T-helper 1 cell treated with Interleukin-12 subunit alpha and Interleukin-12 subunit beta and Interleukin-4 antibody, amounts not matched to agents 30 ng/mL and 1 ng/mL, for 36 hours (primary cell): ENCODE results near the gene PSMG2. TPM values are rescaled to one million over a fixed set of nuclear protein-coding genes. Genes with fewer than 3 reads are reported as not detected.
"Not testable (repeated sequence)": the region's sequence is repeated elsewhere in the genome, so short reads cannot be mapped to it uniquely, and the experiment has no call there.

Source experiments
- intact Hi-C: fragments of 100-400 bp; cut with micrococcal nuclease; formaldehyde crosslinking; loops from one replicate; pipeline ENCODE4 v1.15.1; 2024
- total RNA-seq: library from RNA; stranded (reverse); gene quantifications from 2 replicates; pipeline ENCODE4 v1.2.3, GENCODE V29; 2022

Gene PSMG2
- total RNA-seq, 1 donor from 2014 or later: 107 TPM

GRCh38 chr18:12758566-12758965, 55.7 kb downstream of the PSMG2 start:
- intact Hi-C loops: not testable (repeated sequence)

- intact Hi-C loops: no loop called here
Measured at GRCh38 chr18:12765126-12765525, 62.3 kb downstream of the PSMG2 start.

GRCh38 chr18:12765586-12765985, 62.7 kb downstream of the PSMG2 start:
- intact Hi-C loops: no loop called here

GRCh38 chr18:12766986-12767433, 64.2 kb downstream of the PSMG2 start:
- intact Hi-C loops: no loop called here

- intact Hi-C loops: no loop called here
Measured at GRCh38 chr18:12767580-12768155, 64.8 kb downstream of the PSMG2 start.

- intact Hi-C loops: no loop called here
Measured at GRCh38 chr18:12768625-12769024, 65.8 kb downstream of the PSMG2 start.

GRCh38 chr18:12769136-12769535, 66.3 kb downstream of the PSMG2 start:
- intact Hi-C loops: no loop called here

GRCh38 chr18:12769644-12770440, 67.0 kb downstream of the PSMG2 start:
- intact Hi-C loops: no loop called here

- intact Hi-C loops: no loop called here
Measured at GRCh38 chr18:12770469-12771219, 67.8 kb downstream of the PSMG2 start.

- intact Hi-C loops: no loop called here
Measured at GRCh38 chr18:12772111-12772510, 69.3 kb downstream of the PSMG2 start.

GRCh38 chr18:12773369-12773768, 70.5 kb downstream of the PSMG2 start:
- intact Hi-C loops: no loop called here

GRCh38 chr18:12774982-12775381, 72.1 kb downstream of the PSMG2 start:
- intact Hi-C loops: loop anchor here (1.0 to 5.0 kb wide), 5 partner anchors 64 to 173 kb away; partner anchors contain the start of genes CEP76, PSMG2, PTPN2 and SEH1L

Other genes with a start within 250 kb of the PSMG2 start
- 4.7 and 4.8 TPM in 2 replicates for gene SPIRE1, start 44.9 kb upstream of the PSMG2 start, total RNA-seq
- gene CEP76, start 319 bp upstream of the PSMG2 start, total RNA-seq: 12.1 and 13.4 TPM in 2 replicates
- gene PTPN2, start 181.2 kb downstream of the PSMG2 start, total RNA-seq: 85.3 and 95.2 TPM in 2 replicates
- gene SEH1L, start 245.0 kb downstream of the PSMG2 start, total RNA-seq: 56.6 and 59.6 TPM in 2 replicates